ENCODE measurements around the gene TNS1.
A peak's percentile ranks its signal among the peaks of the same experiment; 100 is the strongest.

DNA sequence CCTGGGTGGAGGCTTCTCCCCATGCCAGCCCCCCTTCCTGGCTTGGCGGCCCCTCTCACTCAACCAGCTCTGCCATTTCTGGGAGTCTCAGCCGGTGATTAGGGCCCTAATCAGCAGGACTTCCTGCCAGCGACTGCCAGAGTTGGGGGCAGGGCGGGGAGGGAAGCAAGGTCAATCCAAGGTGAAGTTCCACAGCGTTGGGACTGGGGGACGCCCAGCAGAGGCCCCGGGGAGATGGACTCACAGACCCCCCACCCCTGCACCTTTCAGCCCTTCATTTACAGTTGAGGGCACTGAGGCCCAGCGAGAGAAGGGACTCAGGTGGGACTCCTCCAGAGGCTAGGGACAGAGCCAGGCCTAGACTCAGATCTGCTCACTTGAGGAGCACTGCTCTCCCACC, 65.3 kb downstream of the TNS1 start:
- TF ChIP-seq CTCF (IDR thresholded peaks at IDR 0.05) (no peak), RORB (CRISPR knock-in tag; IDR thresholded peaks at IDR 0.05) (no peak), AR (CRISPR knock-in tag; IDR thresholded peaks at IDR 0.05) (no peak), CREM (CRISPR knock-in tag; IDR thresholded peaks at IDR 0.05) (no peak), TEAD4 (CRISPR knock-in tag; IDR thresholded peaks at IDR 0.05) (no peak), SP1 (CRISPR knock-in tag; conservative IDR thresholded peaks at IDR 0.05) (no peak), NR1H2 (CRISPR knock-in tag; IDR thresholded peaks at IDR 0.05) (no peak), FOXK1 (CRISPR knock-in tag; IDR thresholded peaks at IDR 0.05) (no peak), E2F5 (CRISPR knock-in tag; IDR thresholded peaks at IDR 0.05) (no peak), SOX15 (CRISPR knock-in tag; IDR thresholded peaks at IDR 0.05) (no peak), FOXP1 (CRISPR knock-in tag; IDR thresholded peaks at IDR 0.05; ENCODE audit: borderline replicate concordance) (peak; percentile 57; the same call in 1 of the 2 replicates)
- TF ChIP-seq, protein P1, sequence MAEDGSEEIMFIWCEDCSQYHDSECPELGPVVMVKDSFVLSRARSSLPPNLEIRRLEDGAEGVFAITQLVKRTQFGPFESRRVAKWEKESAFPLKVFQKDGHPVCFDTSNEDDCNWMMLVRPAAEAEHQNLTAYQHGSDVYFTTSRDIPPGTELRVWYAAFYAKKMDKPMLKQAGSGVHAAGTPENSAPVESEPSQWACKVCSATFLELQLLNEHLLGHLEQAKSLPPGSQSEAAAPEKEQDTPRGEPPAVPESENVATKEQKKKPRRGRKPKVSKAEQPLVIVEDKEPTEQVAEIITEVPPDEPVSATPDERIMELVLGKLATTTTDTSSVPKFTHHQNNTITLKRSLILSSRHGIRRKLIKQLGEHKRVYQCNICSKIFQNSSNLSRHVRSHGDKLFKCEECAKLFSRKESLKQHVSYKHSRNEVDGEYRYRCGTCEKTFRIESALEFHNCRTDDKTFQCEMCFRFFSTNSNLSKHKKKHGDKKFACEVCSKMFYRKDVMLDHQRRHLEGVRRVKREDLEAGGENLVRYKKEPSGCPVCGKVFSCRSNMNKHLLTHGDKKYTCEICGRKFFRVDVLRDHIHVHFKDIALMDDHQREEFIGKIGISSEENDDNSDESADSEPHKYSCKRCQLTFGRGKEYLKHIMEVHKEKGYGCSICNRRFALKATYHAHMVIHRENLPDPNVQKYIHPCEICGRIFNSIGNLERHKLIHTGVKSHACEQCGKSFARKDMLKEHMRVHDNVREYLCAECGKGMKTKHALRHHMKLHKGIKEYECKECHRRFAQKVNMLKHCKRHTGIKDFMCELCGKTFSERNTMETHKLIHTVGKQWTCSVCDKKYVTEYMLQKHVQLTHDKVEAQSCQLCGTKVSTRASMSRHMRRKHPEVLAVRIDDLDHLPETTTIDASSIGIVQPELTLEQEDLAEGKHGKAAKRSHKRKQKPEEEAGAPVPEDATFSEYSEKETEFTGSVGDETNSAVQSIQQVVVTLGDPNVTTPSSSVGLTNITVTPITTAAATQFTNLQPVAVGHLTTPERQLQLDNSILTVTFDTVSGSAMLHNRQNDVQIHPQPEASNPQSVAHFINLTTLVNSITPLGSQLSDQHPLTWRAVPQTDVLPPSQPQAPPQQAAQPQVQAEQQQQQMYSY (CRISPR knock-in tag; IDR thresholded peaks at IDR 0.05) = no peak
- TF ChIP-seq, protein P2, sequence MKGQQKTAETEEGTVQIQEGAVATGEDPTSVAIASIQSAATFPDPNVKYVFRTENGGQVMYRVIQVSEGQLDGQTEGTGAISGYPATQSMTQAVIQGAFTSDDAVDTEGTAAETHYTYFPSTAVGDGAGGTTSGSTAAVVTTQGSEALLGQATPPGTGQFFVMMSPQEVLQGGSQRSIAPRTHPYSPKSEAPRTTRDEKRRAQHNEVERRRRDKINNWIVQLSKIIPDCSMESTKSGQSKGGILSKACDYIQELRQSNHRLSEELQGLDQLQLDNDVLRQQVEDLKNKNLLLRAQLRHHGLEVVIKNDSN (CRISPR knock-in tag; IDR thresholded peaks at IDR 0.05) = no peak

Data from WTC11 (cell line).